Body of pancreas (tissue), 4 donors: Measurements from ENCODE around the gene GSAP.

Experiments used
- POLR2A ChIP-seq, 3 donors: fragments of 450-650 bp; IDR thresholded peaks; one replicate each; pipeline ENCODE4 v1.6.1; 2016; ENCODE audit warnings: antibody characterized with exemption in 3 of 3, mild to moderate bottlenecking in 2 of 3
- TF ChIP-seq, protein P1 (sequence below), 7 experiments: fragments of 450-650 bp in 4 of 7; fragments of 200-600 bp in 3 of 7; sonication (generic) in 3 of 7; IDR thresholded peaks; one replicate each; pipeline ENCODE4 v1.5.1; 2016 to 2019; ENCODE audit warnings: antibody characterized with exemption in 7 of 7

DNA sequence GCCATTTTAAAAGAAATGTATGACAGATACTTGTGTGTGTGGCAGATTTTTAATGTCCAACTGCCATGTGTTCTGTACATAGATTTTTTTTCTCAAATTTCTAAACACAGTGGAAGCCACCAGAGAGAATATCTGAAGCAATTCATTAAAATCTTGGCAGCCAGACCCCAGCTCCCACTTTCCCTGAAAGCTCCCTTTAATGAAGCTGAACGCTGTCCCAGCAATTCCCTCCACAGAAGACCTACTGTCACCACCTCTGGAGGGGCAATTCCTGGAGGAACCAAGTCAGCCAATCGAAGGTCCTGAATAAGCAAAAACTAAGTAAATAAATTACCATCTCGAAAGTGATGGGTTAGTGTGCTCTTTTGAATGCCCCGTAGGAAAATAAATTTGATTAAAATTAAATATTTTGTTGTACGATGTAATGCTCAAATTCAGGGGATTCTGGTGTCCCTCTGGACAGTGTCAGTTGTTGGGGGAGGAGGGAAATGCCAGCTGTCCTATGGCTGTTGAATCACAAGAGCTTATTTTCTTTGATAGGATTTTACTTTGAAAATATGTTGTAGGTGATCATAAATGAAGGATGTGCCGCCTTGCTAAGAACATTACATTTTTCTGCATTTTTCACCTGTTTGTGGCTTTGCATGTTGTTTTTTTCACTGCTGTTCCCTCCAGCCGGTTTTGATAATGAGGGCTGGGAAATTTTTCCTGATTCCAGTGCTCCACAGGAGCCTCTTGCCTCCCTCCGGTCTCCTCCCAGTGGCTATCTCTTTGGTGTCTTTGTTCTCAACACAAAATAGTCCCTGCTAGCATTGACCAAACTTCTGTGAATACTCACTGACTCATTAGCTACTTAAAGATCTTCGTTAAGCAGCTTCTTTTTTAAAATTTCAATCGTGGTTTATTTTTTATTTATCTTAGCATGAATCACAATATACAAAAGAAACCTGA, 9.2 kb upstream of the GSAP start:
- TF ChIP-seq, protein P1, sequence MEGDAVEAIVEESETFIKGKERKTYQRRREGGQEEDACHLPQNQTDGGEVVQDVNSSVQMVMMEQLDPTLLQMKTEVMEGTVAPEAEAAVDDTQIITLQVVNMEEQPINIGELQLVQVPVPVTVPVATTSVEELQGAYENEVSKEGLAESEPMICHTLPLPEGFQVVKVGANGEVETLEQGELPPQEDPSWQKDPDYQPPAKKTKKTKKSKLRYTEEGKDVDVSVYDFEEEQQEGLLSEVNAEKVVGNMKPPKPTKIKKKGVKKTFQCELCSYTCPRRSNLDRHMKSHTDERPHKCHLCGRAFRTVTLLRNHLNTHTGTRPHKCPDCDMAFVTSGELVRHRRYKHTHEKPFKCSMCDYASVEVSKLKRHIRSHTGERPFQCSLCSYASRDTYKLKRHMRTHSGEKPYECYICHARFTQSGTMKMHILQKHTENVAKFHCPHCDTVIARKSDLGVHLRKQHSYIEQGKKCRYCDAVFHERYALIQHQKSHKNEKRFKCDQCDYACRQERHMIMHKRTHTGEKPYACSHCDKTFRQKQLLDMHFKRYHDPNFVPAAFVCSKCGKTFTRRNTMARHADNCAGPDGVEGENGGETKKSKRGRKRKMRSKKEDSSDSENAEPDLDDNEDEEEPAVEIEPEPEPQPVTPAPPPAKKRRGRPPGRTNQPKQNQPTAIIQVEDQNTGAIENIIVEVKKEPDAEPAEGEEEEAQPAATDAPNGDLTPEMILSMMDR (IDR thresholded peaks at IDR 0.05) = no peak
- no peak for TF ChIP-seq POLR2A (IDR thresholded peaks at IDR 0.05)
